GM08714 (cell line): ENCODE data around the gene PLXND1.

ENCODE experiments used
- H3K4me3 ChIP-seq: fragments of 200-500 bp; sonication (Bioruptor generic); 2 replicates; pipeline ENCODE4 v1.5.1; 2014; ENCODE audit warnings: mild to moderate bottlenecking, low read length, inconsistent platforms
- ZNF274 ChIP-seq: IDR thresholded peaks from 2 replicates; pipeline ENCODE4 v1.6.1; 2012; ENCODE audit warnings: mild to moderate bottlenecking, low read depth, low read length

PLXND1 gene

GRCh38 chr3:129603991-129604749 lies 2.3 kb downstream of the PLXND1 start:
- no peak for TF ChIP-seq ZNF274
- H3K4me3 ChIP-seq = no peak overlapping the region

- H3K4me3 ChIP-seq = no peak overlapping the region
- TF ChIP-seq ZNF274 = no peak
Observed at GRCh38 chr3:129603561-129603942, 2.9 kb downstream of the PLXND1 start.

- no peak for TF ChIP-seq ZNF274
- H3K4me3 ChIP-seq = no peak overlapping the region
Observed at GRCh38 chr3:129602730-129603560, 3.5 kb downstream of the PLXND1 start.

GRCh38 chr3:129602309-129602708 lies 4.2 kb downstream of the PLXND1 start:
- TF ChIP-seq ZNF274 = no peak
- H3K4me3 ChIP-seq = no peak overlapping the region

- TF ChIP-seq ZNF274 = no peak
- H3K4me3 ChIP-seq = no peak overlapping the region
Observed at GRCh38 chr3:129601713-129602112, 4.8 kb downstream of the PLXND1 start.

DNA sequence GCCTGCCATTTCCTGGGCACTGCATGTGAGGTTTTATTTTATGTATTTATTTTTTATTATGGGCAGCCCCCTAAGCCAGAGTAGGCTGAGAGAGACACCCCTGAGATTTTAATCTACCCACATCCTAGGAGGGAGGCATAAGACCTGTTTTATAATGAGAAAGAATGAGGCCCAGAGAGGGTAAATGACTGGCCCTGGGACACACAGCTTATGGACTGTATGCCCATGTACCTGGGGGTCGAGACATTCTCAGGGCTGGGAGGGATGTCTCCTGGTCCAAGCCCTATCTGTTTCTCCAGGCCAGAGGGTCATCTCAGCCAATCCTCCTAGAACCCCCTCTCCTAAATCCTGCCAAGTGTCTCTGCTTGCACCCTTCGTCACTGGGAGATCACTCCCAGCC lies 6.1 kb downstream of the PLXND1 start:
- H3K4me3 ChIP-seq = no peak overlapping the region
- no peak for TF ChIP-seq ZNF274

- H3K4me3 ChIP-seq = no peak overlapping the region
- TF ChIP-seq ZNF274 = no peak
Observed at GRCh38 chr3:129599607-129600006, 6.9 kb downstream of the PLXND1 start.

GRCh38 chr3:129599073-129599472 lies 7.4 kb downstream of the PLXND1 start:
- no peak overlapping the region for H3K4me3 ChIP-seq
- TF ChIP-seq ZNF274 = no peak

GRCh38 chr3:129598484-129598883 lies 8.0 kb downstream of the PLXND1 start:
- TF ChIP-seq ZNF274 = no peak
- no peak overlapping the region for H3K4me3 ChIP-seq

- H3K4me3 ChIP-seq = no peak overlapping the region
- no peak for TF ChIP-seq ZNF274
Observed at GRCh38 chr3:129598000-129598381, 8.5 kb downstream of the PLXND1 start.

DNA sequence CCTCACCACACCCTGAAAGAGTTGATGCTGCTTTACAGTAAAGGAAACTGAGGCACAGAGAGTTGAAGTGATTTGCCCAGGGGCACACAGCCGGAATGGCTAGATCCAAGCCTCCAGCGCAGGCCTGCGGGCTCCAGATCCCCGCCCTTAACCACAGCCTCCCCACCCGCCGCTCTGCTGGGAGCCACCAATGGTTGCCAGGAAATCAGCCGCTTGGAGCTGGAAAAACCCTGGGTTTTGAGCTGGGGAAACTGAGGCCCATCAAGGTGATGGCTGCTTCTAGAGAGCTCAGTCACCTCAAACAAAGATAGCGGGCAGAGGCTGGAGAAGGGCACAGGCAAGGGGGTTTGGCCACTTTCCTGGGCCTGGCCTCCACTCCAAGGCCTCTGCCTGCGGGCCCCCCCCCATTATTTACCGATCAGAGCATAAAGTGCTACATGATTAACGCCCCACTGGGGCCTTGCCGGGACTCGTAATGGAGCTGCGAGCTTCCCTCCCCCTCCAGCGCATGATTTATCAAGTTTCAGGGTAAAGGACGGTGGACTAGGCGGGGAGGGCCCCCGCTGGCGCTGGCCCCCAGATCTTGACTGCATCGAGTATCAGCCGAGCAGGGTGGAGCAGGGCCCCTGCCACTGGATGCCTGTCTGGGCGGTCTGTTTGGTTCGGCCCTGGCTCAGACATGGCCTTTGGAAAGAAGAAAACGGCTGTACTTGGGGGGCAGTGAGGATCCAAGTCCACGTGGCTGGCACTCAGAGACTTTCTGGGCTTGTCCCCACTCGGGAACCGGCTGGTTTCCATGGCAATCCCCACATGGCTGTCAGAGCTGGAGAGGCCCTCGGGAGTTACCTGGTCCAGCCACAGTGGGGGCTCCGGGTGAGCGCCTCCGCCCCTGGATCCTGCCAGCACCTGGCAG lies 9.1 kb downstream of the PLXND1 start:
- TF ChIP-seq ZNF274 = no peak
- H3K4me3 ChIP-seq = no peak overlapping the region

DNA sequence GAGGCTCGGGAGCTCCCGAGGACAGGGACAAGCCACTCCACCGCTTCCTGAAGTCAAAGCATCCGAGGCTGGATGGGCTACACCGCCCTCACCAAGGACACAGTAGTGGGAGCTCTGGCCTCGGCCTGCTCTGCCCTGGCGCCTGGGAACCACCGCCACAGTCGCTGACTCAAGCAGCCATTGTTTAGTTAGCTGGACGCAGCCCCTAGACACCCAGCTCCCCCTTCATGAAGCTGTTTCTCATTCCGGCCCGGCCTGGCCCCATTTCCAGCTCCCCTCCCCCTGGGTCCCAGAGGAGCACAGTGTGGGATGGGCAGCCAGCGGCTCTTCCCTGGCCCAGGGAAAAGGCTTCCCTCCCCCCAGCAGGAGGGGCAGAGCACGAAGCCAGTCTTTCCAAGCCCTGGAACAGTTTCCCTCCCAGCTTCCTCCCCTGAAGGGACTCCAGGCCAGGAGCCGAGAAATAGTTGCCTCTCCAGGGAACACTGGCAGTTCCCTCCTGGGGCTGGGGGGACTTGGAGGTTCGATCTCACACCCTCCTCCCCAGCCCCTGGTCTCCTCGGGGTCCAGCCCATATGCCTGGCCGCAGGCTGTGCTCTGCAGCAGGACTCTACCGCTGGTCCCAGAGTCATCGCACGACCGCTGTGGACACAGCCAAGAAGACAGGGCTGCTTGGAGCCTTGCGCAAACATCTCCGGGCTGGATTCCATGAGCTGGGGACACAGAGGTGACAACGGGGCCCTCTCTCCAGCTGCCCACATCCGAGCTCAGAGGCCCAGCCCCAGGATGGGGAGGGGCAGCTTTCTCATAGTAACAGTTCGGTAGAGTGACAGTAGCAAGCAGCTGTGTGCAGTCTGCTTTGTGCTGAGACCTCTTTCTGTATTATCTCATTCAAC lies 10.0 kb downstream of the PLXND1 start:
- TF ChIP-seq ZNF274 = no peak
- H3K4me3 ChIP-seq = no peak overlapping the region

GRCh38 chr3:129595544-129596193 lies 10.8 kb downstream of the PLXND1 start:
- TF ChIP-seq ZNF274 = no peak
- no peak overlapping the region for H3K4me3 ChIP-seq
